ENCODE data around the gene COA3. TPM values are rescaled to one million over a fixed set of nuclear protein-coding genes. Genes with fewer than 3 reads are reported as not detected.

Gene COA3
- total and polyA plus RNA-seq, 2 donors (not counting 1 experiment from before 2014, with no cell fraction given), result 18.5 to 32.1 TPM

DNA sequence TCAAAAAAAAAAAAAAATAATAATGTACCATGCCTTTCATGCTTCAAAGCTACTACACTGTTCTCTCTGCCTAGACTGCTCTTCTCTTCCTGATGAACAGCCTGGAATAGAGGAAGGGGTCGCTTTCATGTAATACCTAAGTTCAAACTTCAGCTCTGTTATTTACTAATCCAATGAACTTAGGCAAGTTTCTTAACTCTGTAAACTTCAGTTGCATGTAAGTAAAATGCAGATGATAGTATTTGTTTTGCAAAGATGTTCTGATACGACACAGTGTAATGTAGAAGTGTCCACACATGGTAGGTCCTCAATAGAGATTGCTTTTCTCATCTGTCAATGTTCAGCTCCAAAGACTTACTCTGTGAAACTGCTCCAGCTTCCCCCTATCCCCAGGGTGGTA lies 6.6 kb downstream of the COA3 start:
- no peak overlapping the region for H3K27ac Mint-ChIP-seq
- no peak overlapping the region for H3K4me3 Mint-ChIP-seq
- H3K4me2 ChIP-seq (replicated peaks; ENCODE audit: low read depth, low read length, poor library complexity, severe bottlenecking), result no peak overlapping the region

GRCh38 chr17:42787266-42787665 lies 11.2 kb downstream of the COA3 start:
- ATAC-seq (ENCODE audit: low read depth) (no peak), DNase-seq (no peak)
- H3K27me3 Mint-ChIP-seq, result peaks cover 62% of the 10 kb centered on the region
- no peak overlapping the region for H3K27ac Mint-ChIP-seq
- ChIA-PET POLR2A (interaction anchor here (1.1 to 1.4 kb wide), 2 partner anchors 14 to 29 kb away, joined by 3 read pairs; partner anchors contain the start of gene VPS25), CTCF (no interaction called here)
- H3K9me3 ChIP-seq (ENCODE audit: control extremely low read depth in 1 of 3, control insufficient read depth in 2 of 3, insufficient read depth in 1 of 3, low read length in 2 of 3), result peaks cover 0 to 16% (median 0%) of the 10 kb centered on the region in 3 donors
- peaks cover 24% of the 10 kb centered on the region for H3K4me1 Mint-ChIP-seq
- H3K27ac ChIP-seq (ENCODE audit: low read length in 2 of 2), result no peak overlapping the region
- no peak overlapping the region for H3K9ac ChIP-seq (ENCODE audit: low read length)
- peaks cover 0 to 60% (median 29%) of the 10 kb centered on the region in 4 experiments for H3K27me3 ChIP-seq (replicated peaks in 1 of 4; ENCODE audit: control extremely low read depth in 1 of 4, control insufficient read depth in 3 of 4, insufficient read depth in 4 of 4, low read length in 3 of 4)
- TF ChIP-seq EZH2 (IDR thresholded peaks at IDR 0.05; ENCODE audit: borderline replicate concordance, insufficient read depth, low read depth, low read length, poor library complexity, severe bottlenecking), result no peak
- TF ChIP-seq, protein P1, sequence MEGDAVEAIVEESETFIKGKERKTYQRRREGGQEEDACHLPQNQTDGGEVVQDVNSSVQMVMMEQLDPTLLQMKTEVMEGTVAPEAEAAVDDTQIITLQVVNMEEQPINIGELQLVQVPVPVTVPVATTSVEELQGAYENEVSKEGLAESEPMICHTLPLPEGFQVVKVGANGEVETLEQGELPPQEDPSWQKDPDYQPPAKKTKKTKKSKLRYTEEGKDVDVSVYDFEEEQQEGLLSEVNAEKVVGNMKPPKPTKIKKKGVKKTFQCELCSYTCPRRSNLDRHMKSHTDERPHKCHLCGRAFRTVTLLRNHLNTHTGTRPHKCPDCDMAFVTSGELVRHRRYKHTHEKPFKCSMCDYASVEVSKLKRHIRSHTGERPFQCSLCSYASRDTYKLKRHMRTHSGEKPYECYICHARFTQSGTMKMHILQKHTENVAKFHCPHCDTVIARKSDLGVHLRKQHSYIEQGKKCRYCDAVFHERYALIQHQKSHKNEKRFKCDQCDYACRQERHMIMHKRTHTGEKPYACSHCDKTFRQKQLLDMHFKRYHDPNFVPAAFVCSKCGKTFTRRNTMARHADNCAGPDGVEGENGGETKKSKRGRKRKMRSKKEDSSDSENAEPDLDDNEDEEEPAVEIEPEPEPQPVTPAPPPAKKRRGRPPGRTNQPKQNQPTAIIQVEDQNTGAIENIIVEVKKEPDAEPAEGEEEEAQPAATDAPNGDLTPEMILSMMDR (IDR thresholded peaks at IDR 0.05), result no peak
- no peak overlapping the region for H3K4me3 ChIP-seq (ENCODE audit: control extremely low read depth in 1 of 5, extremely low read depth in 1 of 5, insufficient read depth in 1 of 5, low read depth in 2 of 5, low read length in 4 of 5)
- H3K4me3 Mint-ChIP-seq, result no peak overlapping the region
- intact Hi-C loops (cut with micrococcal nuclease), result no loop called here
- peaks cover 14 to 22% of the 10 kb centered on the region in 2 donors for H3K4me1 ChIP-seq (ENCODE audit: control insufficient read depth in 2 of 2, insufficient read depth in 2 of 2, low read length in 2 of 2)
- H3K9me3 Mint-ChIP-seq (ENCODE audit: insufficient read depth), result no peaks in the 10 kb centered on the region
- H3K79me2 ChIP-seq (ENCODE audit: control insufficient read depth, insufficient read depth, low read length), result no peaks in the 10 kb centered on the region
- H2AFZ ChIP-seq (ENCODE audit: insufficient read depth, low read depth, low read length, poor library complexity, severe bottlenecking), result no peak overlapping the region
- H4K20me1 ChIP-seq (ENCODE audit: control insufficient read depth, insufficient read depth, low read length, poor library complexity, severe bottlenecking), result no peaks in the 10 kb centered on the region
- H3K4me2 ChIP-seq (replicated peaks; ENCODE audit: low read depth, low read length, poor library complexity, severe bottlenecking), result no peak overlapping the region
- 97% methylated on average over 11 of the region's 11 CpGs for WGBS (ENCODE audit: insufficient coverage)
- H3K36me3 ChIP-seq (replicated peaks in 1 of 2; ENCODE audit: control extremely low read depth in 1 of 2, control insufficient read depth in 1 of 2, extremely low read depth in 1 of 2, insufficient read depth in 2 of 2, low read length in 1 of 2), result no peaks in the 10 kb centered on the region

More for the DNA sequence above, 6.6 kb downstream of the COA3 start:
- H3K79me2 ChIP-seq (ENCODE audit: control insufficient read depth, insufficient read depth, low read length), result peaks cover 7% of the 10 kb centered on the region
- peaks cover 0 to 2% of the 10 kb centered on the region in 2 donors for H3K4me1 ChIP-seq (ENCODE audit: control insufficient read depth in 2 of 2, insufficient read depth in 2 of 2, low read length in 2 of 2)
- peaks cover 9% of the 10 kb centered on the region for H3K4me1 Mint-ChIP-seq
- H3K27me3 ChIP-seq (replicated peaks in 1 of 4; ENCODE audit: control extremely low read depth in 1 of 4, control insufficient read depth in 3 of 4, insufficient read depth in 4 of 4, low read length in 3 of 4), result peaks cover 0 to 14% (median under 1%) of the 10 kb centered on the region in 4 experiments
- H2AFZ ChIP-seq (ENCODE audit: insufficient read depth, low read depth, low read length, poor library complexity, severe bottlenecking), result no peak overlapping the region
- no peak for ATAC-seq (ENCODE audit: low read depth)
- WGBS (ENCODE audit: insufficient coverage), result 80% methylated on average over 1 of the region's 2 CpGs
- H3K36me3 ChIP-seq (replicated peaks in 1 of 2; ENCODE audit: control extremely low read depth in 1 of 2, control insufficient read depth in 1 of 2, extremely low read depth in 1 of 2, insufficient read depth in 2 of 2, low read length in 1 of 2), result peaks cover 0 to 2% of the 10 kb centered on the region in 2 experiments
- intact Hi-C loops (cut with micrococcal nuclease), result no loop called here
- no peak for DNase-seq
- no peaks in the 10 kb centered on the region for H3K9me3 Mint-ChIP-seq (ENCODE audit: insufficient read depth)
- no peak for TF ChIP-seq EZH2 (IDR thresholded peaks at IDR 0.05; ENCODE audit: borderline replicate concordance, insufficient read depth, low read depth, low read length, poor library complexity, severe bottlenecking)
- TF ChIP-seq, protein P1 (IDR thresholded peaks at IDR 0.05), result no peak
- H3K9me3 ChIP-seq (ENCODE audit: control extremely low read depth in 1 of 3, control insufficient read depth in 2 of 3, insufficient read depth in 1 of 3, low read length in 2 of 3), result no peaks in the 10 kb centered on the region
- CTCF ChIA-PET, result interaction anchor here (0.6 to 1.0 kb wide), 2 partner anchors 32 to 79 kb away, joined by 3 to 5 read pairs; partner anchors contain the start of gene BECN1
- H3K27ac ChIP-seq (ENCODE audit: low read length in 2 of 2), result no peak overlapping the region
- H3K4me3 ChIP-seq (ENCODE audit: control extremely low read depth in 1 of 5, extremely low read depth in 1 of 5, insufficient read depth in 1 of 5, low read depth in 2 of 5, low read length in 4 of 5), result no peak overlapping the region
- peaks cover 22% of the 10 kb centered on the region for H3K27me3 Mint-ChIP-seq
- H4K20me1 ChIP-seq (ENCODE audit: control insufficient read depth, insufficient read depth, low read length, poor library complexity, severe bottlenecking), result no peaks in the 10 kb centered on the region
- POLR2A ChIA-PET, result no interaction called here
- no peak overlapping the region for H3K9ac ChIP-seq (ENCODE audit: low read length)
